ENCODE results near the gene GULP1.

- TF ChIP-seq, protein P1, sequence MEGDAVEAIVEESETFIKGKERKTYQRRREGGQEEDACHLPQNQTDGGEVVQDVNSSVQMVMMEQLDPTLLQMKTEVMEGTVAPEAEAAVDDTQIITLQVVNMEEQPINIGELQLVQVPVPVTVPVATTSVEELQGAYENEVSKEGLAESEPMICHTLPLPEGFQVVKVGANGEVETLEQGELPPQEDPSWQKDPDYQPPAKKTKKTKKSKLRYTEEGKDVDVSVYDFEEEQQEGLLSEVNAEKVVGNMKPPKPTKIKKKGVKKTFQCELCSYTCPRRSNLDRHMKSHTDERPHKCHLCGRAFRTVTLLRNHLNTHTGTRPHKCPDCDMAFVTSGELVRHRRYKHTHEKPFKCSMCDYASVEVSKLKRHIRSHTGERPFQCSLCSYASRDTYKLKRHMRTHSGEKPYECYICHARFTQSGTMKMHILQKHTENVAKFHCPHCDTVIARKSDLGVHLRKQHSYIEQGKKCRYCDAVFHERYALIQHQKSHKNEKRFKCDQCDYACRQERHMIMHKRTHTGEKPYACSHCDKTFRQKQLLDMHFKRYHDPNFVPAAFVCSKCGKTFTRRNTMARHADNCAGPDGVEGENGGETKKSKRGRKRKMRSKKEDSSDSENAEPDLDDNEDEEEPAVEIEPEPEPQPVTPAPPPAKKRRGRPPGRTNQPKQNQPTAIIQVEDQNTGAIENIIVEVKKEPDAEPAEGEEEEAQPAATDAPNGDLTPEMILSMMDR (conservative IDR thresholded peaks at IDR 0.05 in 1 of 2, IDR thresholded peaks at IDR 0.05 in 1 of 2; ENCODE audit: extremely low read depth in 1 of 2, insufficient read depth in 1 of 2, low read depth in 1 of 2, low read length in 2 of 2): no peak
- TF ChIP-seq EZH2 (IDR thresholded peaks at IDR 0.05; ENCODE audit: borderline replicate concordance, low read length): no peak
These were observed 32.4 kb downstream of the GULP1 start for GRCh38 chr2:188324067-188324466.

All from mammary epithelial cell (primary cell).